GM19023 (cell line): ENCODE measurements around the gene UGT1A8.

Source experiments
- ATAC-seq: cut with Tn5 transposase; IDR thresholded peaks from one replicate; pipeline ENCODE4 v1.9.1; 2021; ENCODE audit warnings: mild to moderate bottlenecking, moderate library complexity; ENCODE audit not compliant: unreplicated experiment

The UGT1A8 gene

DNA sequence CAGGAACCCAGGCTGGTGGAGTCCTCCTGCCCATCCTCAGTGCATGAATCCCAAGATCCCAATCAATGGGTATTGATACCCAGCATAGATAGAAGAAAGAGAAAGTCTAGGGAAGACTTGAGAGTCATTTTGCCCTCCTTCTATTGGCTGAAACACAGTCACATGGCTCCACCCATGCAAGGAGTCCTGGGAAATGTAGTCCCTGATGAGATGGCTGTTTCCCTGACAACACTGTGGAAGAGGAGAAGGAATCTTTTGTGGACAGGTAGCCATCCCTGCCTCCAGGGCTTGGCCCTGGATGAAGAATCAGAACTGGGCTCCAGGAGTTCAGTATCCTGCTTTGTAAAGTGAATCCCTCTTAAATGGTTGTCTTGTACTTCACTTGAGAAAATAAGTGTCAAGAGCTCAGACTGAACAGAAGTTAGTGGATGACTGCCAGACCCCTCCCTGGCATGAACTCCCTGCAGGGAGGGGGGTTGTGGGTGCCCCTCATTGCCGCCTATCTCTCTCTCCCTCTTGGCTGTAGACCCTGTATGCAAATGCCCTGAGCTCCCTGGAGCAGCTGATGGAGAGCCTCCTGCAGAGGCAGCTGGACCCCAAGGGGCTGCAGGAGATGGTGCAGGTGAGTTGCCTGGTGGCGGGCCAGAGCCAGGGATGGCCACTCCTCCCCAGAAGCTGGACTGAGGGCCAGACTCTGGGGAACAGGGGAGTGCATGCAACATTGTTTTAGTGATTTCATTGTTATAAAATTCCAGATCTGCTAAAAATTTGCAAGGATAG lies 196.8 kb downstream of the UGT1A8 start:
- ATAC-seq = no peak

DNA sequence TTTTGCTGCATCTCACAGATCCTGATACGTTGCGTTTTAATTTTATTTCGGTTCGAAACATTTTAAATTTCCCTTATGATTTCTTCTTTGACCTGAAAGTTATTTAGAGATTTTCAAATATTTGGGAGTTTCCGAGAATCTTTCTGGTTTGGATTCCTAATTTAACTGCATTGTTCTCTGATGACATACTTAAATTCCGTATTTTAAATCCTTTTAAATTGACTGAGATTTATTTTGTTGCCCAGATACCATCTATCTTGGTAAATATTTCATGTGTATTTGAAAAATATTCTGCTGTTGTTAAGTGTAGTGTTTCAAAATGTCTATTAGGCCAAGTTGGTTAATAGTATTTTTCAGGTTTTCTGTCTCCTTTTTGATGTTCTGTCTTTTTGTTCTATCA lies 198.4 kb downstream of the UGT1A8 start:
- ATAC-seq = no peak

DNA sequence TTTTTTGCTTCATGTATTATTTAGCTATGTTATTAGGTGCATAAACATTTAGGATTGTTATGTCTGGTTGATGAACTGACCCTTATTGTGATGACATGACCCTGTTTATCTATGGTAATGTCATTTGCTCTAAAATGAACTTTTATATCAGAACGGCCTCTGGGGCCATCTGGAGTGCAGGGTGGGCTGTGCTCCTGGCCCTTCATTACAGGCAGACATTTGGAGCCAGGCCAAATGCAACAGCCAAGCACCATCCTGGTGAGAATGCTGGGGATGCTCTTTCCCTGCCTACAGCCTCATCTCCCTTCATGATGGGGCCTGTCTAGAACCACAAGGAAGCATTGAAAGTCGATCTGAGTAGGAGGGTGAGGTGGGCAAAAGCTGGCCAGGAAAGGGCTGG lies 198.9 kb downstream of the UGT1A8 start:
- no peak for ATAC-seq

DNA sequence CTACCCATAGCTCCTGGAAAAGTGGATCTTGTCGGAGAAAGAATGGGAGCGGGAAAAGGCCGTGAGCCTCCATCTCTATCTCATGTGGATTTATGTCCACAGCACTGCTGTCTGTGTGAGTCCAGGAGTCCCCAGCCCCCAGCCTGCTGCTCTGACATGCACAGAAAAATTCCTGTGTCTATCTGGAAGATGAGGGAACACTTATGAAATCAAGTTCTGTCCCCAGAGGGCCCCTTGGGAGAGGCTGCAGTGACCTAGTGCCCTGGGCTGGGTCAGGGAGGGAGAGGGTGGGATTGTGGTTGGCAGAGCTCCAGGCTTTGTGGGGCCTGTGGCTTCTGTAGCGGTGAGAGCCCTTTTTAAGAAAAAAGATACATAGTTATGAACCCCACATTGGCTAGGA lies 199.3 kb downstream of the UGT1A8 start:
- no peak for ATAC-seq

DNA sequence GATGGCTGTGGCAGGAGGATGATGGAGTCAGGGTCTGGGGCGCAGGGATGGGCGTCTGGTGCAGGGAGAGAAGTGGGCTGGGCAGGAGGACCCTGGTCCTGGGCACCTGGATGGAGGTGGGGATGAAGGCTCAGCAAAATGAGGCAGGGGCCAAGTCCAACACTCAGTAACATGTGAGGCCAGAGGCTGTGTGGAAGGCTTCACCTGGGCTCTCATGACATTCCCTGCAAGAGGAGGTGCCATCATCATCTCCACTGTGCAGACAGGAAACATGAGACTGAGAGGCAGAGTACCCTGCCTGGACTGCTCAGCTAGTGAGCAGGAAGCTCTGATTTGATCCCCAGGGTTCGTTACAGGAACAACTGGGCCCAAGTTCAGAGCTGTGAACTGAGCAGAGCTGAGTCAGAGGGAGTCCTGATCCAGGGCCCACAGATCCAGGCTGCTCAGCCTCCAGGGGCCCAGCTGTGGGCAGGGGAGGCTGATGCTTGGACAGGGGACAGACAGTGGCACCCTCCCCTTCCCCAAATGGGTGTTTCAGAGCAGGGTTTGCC lies 200.0 kb downstream of the UGT1A8 start:
- ATAC-seq = no peak

DNA sequence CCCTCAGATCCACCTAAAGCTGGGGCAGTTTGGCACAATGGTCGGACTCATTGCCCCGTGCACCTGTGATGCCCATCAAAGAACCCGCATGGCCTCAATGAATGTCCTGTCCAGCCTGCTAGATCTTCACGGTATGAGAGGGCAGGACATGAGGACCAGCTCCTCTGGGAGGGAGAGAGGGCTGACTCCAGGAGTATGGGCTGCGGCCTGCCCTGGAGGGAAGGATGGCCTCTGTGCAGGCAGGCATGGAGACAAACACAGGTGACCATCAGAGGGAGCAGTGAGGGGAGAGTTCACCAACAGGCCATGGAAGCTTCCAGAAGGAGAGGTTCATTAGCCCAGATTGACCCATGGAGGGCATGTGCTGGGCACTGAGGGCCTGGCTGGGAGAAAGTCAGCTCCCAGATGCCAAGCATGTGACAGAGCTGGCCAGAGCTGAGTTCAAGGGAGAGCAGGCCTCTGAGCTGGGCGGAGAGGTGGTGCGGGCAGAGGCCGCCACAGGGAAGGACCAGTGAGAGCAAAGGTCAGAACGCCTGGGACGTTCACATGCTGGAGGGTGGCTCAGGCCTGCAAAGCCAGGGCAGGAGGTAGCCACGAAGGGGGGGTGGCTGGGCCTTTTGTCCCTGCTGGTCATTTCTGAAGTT lies 200.7 kb downstream of the UGT1A8 start:
- ATAC-seq = no peak

DNA sequence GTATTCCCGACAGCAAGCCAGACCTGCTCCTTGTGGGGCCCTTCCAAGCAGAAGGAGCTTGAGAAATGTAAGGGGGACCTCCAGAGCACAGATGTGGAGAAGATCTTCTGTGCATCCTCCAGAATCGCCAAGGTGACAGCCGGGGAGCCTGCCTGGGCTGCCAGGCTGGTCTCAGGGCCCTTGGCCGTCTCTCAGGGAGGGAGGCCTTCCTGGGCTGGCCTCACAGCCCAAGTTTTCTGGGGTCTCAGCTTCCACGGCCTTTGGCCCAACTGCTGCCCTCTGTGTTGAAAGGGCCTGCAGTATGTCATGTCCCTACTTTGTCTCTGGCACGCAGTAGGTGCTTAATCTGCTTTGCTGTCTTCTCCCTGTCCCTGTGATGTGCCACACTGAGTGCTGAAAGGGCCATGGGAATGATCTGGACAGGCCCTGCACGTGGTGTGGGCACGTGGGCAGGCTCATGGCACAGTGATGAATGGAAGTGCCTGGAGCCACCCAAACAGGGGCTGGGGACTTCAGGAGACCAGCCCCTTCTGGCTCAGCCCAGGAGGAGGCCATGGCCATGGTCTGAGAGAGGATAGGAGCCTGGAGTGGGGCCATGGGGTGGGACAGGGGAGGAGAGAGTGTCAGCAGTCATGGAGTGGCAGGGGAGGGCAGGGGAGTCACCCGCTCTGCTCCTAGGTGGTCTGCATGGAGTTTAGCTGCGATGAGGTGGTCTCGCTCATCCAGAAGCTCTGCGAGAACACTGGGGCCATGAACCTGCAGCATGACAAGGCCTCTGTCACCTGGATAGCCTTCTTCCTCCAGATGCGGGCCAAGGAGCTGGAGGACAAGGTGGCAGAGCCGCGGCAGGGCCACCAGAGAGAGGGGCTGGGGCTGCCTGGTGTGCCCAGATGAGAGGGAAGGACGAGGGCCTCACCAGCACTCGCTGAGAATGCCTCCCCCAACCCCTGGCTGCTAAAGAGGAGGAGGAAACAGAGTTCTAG lies 201.5 kb downstream of the UGT1A8 start:
- ATAC-seq = no peak

DNA sequence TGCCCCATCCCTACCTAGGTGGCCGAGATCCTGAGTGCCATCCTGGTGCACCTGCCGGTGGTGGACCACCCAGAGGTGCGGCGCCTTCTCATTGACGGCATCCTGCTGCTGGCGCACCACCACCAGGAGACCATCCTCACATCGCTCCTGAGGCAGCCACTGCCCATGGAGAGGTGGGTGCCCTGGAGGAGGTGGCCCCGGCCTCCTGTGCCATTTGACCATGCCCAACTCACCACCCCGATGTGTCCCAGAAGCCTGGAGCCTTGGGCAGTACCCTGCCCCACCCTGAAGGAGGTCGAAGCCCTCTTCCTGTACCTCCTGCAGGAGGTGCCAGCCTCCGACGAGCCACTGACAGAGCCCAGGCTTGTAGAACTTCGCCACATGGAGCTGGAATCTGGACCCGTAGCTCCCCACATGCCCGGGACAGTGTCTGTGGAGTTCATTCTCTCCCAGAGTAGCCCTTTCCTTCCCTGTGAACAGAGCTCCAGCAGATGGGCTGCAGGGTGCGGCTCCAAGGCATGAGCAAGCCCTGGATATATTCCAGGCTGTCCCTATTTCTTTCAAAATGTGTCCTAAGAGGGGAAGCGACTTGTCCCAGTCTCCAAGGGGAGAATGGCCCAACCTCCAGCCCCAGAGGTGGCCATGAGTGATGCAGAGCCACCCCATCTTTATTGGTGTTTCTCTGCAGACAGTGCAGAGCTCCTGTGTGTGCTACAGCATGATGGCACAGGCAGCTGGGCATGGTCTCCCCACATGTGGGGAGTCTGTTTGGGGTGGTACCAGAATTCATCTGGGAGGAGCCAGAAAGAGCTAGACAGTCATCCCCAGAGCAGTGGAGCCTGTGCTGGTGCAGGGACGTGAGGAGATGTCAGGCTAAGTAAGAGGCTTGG lies 202.7 kb downstream of the UGT1A8 start:
- no peak for ATAC-seq

DNA sequence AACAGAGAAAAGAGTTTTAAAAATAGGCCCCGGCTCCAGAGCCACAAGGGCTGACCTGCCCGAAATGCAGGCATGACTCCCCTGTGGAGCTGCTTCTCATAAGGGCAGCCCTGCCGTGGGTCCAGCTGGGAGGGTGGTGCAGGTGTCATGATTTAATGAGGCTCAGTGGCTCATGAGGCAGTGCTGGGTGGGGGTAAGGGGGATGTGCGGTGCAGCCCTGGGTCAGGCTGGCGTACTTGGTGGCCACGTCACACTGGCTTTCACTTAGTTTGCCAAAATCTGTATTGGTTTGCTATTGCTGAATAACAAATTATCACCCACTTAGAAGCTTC lies 203.3 kb downstream of the UGT1A8 start:
- no peak for ATAC-seq

DNA sequence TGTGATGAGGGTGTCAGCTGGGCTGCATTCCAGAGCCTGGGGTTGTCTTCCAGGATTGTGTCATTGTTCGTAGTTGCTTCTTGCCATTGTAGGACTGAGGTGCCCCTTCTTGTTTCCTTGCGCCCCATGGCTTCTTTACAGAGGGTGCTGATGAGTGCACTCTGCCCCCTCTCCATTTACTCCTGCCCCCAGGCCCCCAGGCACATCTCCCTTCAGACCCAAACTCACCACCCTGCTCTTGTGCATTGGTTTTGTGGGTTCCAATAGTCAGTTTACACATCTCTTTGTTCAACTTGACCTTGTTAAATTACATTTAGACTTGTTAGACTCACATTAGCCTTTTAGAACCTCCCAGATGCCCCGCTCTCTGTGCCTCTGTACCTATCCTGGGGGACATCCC lies 203.8 kb downstream of the UGT1A8 start:
- no peak for ATAC-seq

DNA sequence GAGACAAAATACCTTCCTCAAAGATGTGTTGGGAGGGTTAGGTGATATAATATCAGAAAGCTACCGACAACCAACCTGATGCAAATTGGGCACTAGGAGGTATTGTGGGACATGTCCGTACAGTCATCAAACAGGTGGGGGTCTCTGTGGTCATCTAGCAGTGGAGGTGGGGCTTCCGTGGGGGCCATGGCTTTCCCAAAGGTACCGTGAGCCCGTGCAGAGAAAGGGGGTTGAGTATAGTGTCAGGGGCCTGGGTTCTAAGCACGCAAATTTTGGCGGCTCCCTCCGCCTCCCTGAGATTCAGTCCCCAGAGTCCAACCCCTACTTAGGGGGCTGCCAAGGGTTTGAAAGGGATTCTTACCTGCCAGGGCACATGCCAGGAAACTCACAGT lies 204.3 kb downstream of the UGT1A8 start:
- no peak for ATAC-seq

DNA sequence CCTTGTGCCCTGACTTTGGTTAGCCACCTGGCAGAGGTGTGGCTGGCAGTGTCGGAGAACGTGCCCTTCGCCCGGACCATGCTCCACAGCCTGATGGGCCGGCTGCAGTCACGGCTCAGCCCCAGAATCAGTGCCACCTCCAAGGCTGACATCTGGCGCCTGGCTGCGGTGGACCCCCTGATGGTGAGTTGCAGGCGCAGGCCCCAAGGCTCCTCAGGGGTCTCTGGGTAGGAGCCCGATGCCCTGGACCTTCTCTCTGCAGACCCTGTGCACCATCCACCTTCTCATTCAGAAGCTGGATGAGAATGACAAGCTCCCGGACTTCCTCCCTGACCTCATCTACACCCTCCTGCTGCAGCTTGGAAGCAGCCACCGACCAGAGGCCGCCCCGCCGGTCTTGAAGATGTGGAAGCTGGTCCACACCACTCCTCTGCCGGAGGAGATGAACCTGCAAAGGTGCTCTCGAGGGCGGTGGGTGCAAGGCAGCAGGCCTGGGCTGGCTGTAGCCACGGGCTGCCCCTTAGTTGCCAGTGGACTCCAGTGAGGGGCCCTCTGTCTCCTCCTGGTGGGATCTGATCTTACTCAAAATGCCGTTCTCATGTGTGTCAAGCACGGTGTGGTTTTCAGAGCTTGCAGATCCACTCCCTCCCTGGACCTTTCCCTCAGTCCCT lies 204.8 kb downstream of the UGT1A8 start:
- ATAC-seq = no peak
